GM21786 (cell line): ENCODE results near the gene NME9.

ENCODE experiments used
- ATAC-seq: cut with Tn5 transposase; IDR thresholded peaks from one replicate; pipeline ENCODE4 v1.9.1; 2021; ENCODE audit not compliant: unreplicated experiment

NME9 gene

GRCh38 chr3:138363322-138363721 lies 33.7 kb upstream of the NME9 start:
- ATAC-seq: no peak

GRCh38 chr3:138362538-138362937 lies 32.9 kb upstream of the NME9 start:
- no peak for ATAC-seq

- ATAC-seq: no peak
These were observed 31.9 kb upstream of the NME9 start for GRCh38 chr3:138361561-138361971.

- ATAC-seq: no peak
These were observed 31.3 kb upstream of the NME9 start for GRCh38 chr3:138360869-138361525.

- ATAC-seq: no peak
These were observed 30.5 kb upstream of the NME9 start for GRCh38 chr3:138359919-138360868.

GRCh38 chr3:138359148-138359918 lies 29.7 kb upstream of the NME9 start:
- no peak for ATAC-seq

- no peak for ATAC-seq
These were observed 27.2 kb upstream of the NME9 start for GRCh38 chr3:138356730-138357405.

- no peak for ATAC-seq
These were observed 25.4 kb upstream of the NME9 start for GRCh38 chr3:138355071-138355470.

- no peak for ATAC-seq
These were observed 24.7 kb upstream of the NME9 start for GRCh38 chr3:138354376-138354775.

GRCh38 chr3:138351916-138352550 lies 22.4 kb upstream of the NME9 start:
- ATAC-seq: no peak

GRCh38 chr3:138351151-138351550 lies 21.5 kb upstream of the NME9 start:
- ATAC-seq: no peak

- ATAC-seq: no peak
These were observed 20.4 kb upstream of the NME9 start for GRCh38 chr3:138349926-138350665.

- ATAC-seq: no peak
These were observed 19.4 kb upstream of the NME9 start for GRCh38 chr3:138348754-138349739.

GRCh38 chr3:138347960-138348753 lies 18.5 kb upstream of the NME9 start, which contains the start of gene MRAS:
Gene MRAS (plus strand): TSS chr3:138348579. CDS start chr3:138372884, 24,305 bp downstream.
- no peak for ATAC-seq

- no peak for ATAC-seq
These were observed 15.1 kb upstream of the NME9 start for GRCh38 chr3:138344754-138345153.

- no peak for ATAC-seq
These were observed 10.9 kb upstream of the NME9 start for GRCh38 chr3:138340511-138340910.

GRCh38 chr3:138338811-138339210 lies 9.2 kb upstream of the NME9 start:
- no peak for ATAC-seq

- no peak for ATAC-seq
These were observed 8.6 kb upstream of the NME9 start for GRCh38 chr3:138338244-138338643.
